ENCODE results near the gene MTHFD1.

Gene MTHFD1

DNA sequence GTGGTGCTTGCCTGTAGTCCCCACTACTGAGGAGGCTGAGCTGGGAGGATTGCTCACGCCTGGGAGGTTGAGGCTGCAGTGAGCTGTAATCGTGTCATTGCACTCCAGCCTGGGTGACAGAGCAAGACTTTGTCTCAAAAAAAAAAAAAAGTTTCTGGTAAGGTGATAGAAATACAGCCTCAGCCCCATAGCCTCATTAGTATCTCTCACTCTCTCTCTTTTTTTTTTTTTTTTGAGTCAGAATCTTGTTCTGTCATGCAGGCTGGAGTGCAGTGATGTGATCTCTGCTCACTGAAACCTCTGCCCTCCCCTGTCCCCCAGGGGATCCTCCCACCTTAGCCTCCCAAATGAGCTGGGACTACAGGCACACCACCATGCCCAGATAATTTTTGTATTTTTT lies 19.2 kb downstream of the MTHFD1 start:
- no peak for DNase-seq (ENCODE audit: low read depth in 2 of 2)

DNA sequence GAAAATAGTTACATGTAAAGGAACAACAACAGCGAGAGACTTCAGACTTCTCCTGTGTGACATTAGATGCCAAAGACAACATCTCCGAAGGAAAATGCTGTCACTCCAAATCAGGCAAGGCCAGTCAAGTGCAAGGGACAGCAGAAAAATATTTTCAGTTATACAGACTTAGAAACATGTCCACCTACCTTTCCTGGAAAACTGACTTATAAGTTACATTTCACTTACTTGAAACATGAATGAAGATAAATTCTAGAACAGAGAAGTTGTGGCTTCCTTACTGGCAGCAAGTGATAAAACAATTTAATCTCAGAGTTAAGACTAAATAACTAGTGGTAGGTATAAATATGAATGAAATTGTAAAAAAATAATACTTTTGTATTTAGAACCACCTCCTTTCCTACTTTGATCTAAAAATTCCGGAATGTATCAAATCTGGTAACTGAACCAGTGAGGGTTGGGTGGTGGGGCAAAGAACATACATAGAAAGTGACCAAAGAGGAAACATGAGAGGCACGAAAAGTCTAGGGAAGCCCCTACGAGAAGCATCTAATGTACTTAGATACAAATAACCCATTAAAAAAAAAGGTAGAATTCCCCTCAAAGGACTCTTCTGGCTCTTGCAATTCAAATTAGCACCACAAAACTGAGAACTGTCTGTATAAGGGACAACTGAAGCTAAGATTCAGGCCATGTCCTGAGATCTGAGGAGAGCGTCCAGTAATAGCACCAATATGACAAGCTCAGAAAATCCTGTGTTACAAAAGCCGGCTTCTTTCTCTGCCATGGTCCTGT lies 21.2 kb downstream of the MTHFD1 start:
- no peak for DNase-seq (ENCODE audit: low read depth in 2 of 2)

DNA sequence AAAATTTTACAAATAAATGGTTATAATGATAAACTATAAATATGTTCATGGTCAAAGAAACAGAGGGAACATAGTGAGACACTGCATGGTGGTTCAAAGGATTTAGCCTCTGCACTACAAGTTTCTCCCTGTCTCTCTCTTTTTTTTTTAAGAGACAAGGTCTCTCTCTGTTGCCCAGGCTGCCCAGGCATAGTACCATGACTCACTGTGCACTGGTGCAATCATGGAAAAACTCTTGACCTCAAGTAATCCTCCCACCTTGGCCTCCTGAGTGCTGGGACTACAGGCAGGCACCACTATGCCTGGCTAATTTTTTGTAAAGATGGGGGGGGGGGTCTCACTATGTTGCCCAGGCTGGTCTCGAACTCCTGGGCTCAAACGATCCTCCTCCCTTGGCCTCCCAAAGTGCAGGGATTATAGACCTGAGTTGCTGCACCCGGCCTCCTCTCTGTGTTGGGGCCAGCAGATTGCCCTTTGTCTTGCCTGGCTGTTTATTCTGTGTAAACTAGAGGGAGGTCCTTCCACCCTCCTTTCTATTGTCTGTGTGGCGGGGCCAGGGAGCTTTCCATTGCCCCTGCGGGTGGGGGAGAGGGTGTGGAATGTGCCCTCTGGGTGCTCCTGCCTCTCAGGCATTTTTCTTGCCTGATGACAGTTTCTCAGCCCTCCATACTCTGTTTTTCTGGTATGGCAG lies 22.1 kb downstream of the MTHFD1 start:
- no peak for DNase-seq (ENCODE audit: low read depth in 2 of 2)

DNA sequence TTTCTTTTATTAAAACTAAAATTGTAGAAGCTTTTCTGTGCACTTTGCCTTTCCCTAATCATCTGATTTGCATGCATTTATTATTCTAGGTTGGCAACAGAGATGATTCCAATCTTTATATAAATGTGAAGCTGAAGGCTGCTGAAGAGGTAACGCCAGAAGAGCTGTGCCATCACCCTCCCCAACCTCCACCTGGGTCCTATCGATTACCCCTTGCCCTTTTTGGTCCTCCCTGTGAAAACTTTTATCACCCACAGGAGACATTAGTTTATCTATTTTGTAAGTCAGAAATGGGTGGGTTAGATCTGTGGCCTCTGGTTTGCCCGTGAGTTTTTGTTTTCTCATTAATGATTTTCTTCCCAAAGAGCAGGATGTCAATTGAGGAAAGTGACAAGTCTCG lies 22.8 kb downstream of the MTHFD1 start:
- no peak for DNase-seq (ENCODE audit: low read depth in 2 of 2)

DNA sequence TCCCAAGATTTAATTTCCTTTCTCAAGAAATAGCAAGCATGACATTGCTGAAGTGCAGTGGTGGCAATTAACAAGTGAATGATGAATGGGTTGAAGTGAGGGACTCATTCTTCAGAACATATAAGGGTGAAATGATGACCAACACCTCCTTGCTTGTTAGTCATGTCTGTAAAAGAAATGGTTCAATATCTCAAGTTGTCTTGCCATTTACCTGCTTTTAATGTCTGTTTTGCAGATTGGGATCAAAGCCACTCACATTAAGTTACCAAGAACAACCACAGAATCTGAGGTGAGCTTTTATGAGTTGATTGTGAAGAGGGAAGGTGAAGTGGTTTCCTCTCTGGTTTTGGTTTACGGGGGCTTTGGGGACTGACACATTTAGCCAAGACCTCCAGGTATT lies 24.1 kb downstream of the MTHFD1 start:
- DNase-seq (ENCODE audit: low read depth in 2 of 2), result no peak

DNA sequence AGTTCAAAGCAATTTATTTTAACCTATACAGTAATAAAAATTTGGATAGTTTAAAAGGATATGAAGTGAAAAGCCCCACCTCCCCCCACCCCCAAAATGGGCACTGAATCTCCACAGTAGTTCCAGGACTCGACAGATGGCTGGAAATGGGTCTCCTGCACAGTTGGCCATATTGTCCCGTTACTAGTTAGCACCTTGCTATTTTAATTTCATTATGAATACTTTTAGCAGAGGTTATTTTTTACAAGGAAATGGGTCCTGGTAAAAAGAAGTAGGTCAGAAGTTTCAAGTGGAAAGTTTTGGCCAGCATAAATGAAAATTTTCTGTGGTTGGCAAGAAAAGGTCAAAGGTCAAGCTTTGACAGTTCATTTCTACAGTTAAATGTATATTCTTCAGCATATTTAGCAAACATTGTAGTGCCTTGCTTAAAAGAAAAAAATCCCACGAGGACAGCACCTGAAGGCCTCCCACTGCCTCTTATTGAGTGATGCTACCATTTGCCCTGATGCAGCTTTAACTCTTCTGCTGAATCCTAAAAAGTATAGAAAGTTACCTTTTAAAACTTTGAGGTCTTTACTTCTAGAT lies 28.3 kb downstream of the MTHFD1 start:
- DNase-seq (ENCODE audit: low read depth in 2 of 2), result no peak

DNA sequence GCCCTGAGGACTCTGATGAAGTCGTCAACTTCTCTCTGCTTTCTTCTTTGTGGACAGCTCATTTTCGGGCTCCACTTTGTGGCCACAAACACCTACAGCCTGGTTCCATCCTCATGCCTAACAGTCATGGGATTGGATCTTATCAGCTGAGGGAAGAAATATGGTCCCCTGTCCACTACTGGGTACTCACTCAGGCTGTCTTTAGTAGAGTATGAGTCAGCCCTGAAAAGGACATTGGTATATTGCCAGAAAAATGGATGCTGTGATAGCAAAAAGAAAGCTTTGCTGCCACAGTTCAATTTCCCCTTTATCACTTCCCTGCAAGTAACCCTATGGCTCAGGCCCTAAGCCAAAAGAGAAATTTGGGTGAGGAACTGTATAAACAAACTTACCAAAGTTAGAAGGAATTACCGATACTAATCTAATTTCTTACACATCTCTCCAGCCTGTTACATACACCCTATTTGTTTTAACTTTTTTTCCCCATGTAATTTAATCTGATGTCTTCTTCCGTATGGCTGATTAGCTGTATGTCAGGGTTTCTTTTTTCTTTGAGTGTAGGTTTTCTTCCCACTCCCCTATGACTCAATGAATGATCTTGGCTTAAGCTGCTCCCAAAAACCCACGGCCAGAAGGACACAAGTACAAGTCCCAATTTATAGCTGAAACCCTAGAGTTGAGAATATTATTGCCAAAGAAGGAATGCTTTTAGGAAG lies 29.1 kb downstream of the MTHFD1 start:
- no peak for DNase-seq (ENCODE audit: low read depth in 2 of 2)

DNA sequence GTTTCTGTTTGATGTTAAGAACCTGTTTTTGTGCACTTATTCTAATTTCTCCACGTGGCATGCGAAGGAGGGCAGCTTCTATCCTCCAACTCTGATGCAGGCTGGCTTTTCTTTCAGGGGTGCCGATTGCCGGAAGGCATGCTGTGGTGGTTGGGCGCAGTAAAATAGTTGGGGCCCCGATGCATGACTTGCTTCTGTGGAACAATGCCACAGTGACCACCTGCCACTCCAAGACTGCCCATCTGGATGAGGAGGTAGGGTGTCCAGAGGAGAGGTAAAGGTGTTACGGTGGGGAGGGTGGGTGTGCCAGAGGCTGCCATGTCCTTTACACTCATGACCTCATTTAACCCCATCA lies 29.6 kb downstream of the MTHFD1 start:
- DNase-seq (ENCODE audit: low read depth in 2 of 2), result no peak

DNA sequence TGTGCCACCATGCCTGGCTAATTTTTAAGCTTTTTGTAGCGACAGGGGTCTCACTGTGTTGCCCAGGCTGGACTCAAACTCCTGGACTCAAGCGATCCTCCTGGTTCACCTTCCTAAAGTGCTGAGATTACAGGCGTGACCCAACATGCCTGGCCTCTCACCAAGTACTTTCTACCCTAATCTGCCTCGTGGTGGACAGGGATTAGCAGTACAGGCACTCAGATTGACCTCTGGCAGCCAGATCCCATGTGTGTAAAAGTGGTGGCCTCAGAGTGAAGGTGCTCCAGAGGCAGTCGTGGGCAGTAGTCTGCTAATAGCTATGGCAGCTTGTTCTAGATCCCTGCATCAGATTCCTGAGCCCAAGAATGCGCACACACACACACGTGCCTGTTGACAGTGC lies 30.9 kb downstream of the MTHFD1 start:
- DNase-seq (ENCODE audit: low read depth in 2 of 2), result no peak

DNA sequence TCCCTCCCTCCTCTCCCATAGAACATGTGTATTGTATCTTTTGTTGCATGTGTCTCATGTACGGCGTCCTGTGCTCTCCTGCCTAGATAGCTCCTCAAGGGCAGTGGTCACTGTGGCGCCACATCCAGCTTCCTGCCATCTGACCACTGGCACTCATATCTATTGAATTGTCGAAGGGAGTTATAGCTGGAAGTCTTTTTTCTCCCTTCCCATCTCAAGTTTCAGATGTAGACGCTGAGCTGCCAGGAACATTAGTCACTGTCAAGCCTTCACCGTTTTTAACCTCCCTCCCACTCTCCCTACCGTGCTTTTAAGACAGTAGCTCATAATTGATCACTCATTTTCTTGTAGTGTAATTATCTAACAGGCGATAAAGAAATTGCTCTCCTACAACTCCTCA lies 33.0 kb downstream of the MTHFD1 start:
- DNase-seq (ENCODE audit: low read depth in 2 of 2), result no peak

DNA sequence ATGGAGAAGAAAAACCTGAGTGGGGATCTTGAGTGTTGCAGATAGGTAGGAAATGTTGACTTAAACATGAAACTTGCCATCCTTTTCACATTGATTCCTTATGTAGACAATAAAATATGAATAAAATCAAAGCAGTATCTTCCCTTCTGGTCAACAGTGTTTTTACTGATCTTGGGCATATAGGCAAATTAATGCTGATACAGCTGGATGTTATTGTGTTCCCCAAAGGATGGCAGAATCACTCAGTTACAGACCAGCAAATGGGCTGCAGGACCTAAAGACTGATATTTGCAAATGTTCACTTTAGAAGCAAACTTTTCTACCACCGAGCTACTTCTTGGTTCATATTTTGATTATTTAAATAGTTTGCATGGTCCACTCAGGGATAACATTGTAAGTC lies 33.9 kb downstream of the MTHFD1 start:
- DNase-seq (ENCODE audit: low read depth in 2 of 2), result no peak

DNA sequence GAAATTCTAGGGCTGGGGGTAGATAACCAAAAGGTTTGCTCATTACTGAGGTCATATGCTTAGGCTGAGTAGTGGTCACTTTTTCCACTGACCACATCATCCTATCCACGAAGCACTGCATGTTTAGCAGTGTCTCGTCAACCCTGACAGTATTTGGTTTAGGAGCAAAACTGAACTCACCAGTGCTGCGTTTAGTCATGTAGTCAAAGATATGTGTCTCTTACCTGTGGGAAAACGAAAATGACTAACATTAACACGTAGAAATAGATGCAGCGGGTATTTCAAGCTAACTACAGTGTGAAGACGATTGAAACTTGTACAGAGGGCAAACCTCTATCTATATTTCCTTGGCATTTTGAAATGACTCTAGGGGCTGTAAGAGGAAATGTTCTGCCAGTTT lies 34.6 kb downstream of the MTHFD1 start:
- DNase-seq (ENCODE audit: low read depth in 2 of 2), result no peak

DNA sequence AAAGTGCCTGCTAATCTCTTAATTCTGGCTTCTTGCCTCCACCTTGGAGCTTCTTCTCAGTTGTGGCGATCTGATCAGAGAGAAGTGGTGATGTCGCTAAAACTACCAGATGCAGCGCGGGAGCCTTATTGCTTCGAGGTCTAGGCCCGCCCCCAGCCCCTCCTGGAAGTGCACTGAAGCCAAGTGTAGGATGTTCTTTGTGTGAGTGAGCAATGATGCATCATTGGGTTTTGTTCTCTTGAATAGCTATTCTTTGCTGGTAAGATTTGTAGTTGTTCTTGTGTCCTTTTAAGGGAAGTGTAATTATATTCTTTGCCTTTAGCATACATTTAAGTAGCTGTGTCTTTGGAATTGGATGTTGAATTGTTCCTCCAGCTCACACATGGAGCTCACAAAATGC lies 35.8 kb downstream of the MTHFD1 start:
- DNase-seq (ENCODE audit: low read depth in 2 of 2), result no peak

DNA sequence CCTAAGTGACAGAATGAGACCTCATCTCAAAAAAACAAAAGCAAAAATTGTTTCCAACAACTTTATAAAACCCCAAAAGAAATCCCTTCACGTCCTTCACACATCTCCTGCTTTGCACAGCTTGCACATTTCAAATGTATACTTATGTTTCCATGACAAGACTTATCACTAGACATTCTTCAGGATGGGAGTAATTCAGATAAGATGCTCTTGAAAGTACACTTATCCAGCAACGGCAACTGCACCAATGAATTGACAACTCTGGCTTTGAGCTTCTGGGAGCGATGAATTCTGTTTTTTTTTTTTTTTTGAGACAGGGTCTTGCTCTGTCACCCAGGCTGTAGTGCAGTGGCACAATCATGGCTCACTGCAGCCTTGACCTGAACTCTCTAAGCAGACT lies 46.4 kb downstream of the MTHFD1 start:
- DNase-seq (ENCODE audit: low read depth in 2 of 2), result no peak

DNA sequence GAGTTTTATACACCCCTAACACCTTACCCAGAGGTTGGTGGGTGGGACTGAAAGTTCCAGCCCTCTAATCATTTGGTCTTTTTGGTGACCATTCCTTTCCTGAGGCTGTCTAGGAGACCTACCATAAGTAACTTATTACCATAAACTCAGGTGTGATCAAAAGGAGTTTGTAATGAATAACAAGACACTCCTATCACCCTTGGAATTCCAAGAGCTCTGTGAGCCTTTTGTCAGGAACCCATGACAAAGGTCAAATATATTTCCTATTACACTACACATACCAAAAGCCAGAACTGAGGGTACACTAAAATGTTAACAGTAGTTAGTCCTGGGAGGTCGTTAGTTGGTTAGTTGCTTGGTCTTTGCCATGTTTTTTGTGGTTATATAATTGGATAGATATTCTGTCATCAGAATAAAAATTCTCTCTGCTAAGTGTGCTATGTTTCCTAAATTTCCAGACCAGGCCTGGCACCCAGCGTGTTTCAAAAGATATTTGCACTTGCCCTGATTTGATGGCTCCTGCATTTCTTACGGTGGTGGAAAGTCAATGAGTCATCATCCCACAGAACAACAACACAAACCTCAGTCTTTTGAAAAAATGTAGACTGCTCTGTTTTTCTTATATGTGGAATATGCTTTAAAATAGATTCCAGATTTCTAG lies 50.2 kb downstream of the MTHFD1 start:
- no peak for DNase-seq (ENCODE audit: low read depth in 2 of 2)

DNA sequence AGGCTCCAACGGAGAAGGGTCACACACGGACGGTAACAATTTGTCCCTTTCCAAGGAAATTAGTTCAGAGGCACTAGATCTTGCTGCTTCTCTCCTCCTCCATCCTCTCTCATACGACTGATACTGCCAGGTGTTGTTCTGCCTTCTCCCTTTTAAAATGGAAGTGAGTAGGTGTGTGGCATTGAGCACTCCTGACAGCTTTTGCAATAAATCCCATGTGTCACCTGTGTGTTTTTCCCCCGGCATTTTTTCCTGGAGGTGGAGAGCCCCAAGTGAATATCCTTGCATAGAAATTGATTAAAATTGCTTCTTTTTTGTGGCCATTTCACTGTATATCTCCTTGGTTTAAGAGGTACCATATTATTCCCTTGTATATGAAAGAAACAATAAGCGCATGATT lies 51.0 kb downstream of the MTHFD1 start:
- DNase-seq (ENCODE audit: low read depth in 2 of 2), result no peak

DNA sequence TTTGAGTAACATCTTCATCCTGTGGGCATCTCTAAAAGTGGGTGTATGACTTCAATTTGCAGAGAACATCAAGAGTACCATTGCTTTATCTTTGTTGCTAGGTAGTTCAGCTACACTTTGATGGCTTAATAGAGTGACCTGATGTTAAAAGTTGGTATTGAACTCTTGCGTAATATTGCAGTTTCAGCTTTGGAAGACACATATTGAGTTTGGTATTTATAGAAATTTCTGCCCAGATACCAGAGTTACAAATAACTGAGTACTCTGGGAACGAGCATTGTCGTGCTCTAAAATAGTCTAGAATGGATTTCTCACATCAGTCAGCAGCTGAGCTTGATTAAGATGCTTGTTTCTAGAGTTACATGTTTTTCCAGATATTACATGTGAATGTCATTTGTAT lies 52.3 kb downstream of the MTHFD1 start:
- DNase-seq (ENCODE audit: low read depth in 2 of 2), result no peak

DNA sequence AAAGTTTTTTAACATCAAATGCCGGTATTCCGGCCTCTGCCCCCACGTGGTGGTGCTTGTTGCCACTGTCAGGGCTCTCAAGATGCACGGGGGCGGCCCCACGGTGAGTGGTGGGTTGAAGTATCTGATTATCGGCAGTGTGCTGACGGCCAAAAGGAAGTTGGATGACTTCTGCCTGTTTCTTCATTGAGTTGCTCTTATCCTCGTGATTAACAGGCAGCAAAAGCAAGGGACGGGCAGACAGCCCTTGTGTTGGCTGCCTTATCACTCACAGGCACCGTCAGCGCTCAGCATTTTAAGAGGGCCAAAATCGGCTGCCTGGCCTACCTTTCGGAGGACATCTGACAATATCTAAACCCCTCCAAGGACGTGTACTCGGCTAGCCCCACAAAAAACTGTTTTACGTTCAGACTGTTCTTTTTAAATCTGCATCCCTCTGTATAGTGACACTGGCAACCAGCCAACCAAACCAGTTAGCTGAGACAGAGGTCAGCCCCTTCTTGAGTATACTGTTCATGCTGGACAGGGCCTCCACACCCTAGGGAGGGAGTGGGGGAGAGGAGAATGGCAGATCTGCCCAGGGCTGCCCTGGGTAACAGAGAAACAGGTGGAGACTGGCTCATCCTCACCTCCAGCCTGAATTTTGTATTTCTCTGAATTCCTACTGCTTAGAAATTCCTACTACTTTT lies 54.3 kb downstream of the MTHFD1 start:
- DNase-seq (ENCODE audit: low read depth in 2 of 2), result no peak

DNA sequence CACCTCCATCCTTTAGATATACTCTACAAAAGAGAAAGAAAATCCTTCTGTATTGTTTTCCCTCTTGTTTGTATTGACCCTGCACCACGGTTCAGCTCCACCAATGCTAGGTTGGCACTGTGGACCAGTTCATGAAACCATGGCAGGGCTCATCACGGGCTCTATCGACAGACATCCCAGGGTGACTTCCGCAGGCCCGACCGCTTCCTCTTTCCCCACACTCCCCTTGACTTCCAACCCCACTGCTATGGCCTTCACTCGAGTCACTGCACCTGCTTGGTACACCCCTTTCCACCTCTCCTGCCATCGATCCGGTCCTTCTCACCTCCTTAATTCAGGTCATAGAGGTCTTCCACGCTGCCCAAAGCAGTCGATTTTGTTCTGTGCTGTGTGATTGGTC lies 56.0 kb downstream of the MTHFD1 start:
- DNase-seq (ENCODE audit: low read depth in 2 of 2), result no peak

DNA sequence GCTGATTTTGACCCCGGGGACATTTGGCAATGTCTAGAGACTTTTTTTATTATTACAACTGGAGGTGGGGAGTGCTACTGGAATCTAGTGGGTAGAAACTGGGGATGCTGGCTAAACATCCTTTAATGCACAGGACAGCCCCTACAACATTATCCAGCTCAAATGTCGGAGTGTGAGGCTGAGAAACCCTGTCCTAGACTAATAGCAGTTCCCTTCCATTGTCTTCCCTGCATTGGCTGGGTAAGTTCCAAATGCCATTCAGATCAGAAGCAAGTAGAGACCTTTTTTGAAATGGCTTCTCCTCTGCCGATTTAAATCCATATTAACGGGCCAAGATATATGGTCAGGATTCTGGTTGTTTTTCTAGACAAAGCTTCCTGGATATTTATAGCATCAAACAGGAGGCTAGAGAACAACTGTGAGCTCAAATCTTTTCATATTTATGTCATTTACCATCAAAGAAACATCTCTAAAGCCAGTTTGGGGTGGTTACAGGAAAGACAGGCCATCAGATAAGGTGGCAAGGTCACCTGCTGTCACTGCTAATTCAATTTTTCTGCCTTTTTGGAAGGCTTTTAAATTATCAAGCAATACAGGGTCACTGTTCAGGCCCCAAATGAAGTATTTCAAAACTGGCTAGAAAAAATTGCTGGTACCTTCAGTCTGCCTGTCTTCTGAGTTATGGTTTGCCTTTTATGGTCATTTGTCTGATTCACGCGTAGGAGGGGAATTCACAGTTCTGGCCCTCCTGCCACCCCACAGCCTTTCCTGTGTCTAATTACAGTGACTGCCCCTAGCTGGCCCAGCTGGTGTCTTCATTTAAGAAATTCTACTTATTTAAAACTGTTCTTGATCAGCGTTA lies 57.1 kb downstream of the MTHFD1 start:
- peak in 1 of 2 donors; percentile 7 for DNase-seq (ENCODE audit: low read depth in 2 of 2)

Data from activated CD4-positive, alpha-beta T cell treated with anti-CD3 and anti-CD28 coated beads for 24 hours (primary cell).